GM11168 (cell line): ENCODE data around the gene FGF18.

ENCODE experiments used
- in situ Hi-C: fragments of 300-500 bp; cut with MboI; formaldehyde crosslinking; loops from one replicate; pipeline ENCODE4 v1.12.0; 2022; ENCODE audit warnings: low sequenced_read_pairs; ENCODE audit not compliant: unreplicated experiment

The FGF18 gene

GRCh38 chr5:171436804-171437285 lies 17.4 kb downstream of the FGF18 start:
- in situ Hi-C loops, result no loop called here

DNA sequence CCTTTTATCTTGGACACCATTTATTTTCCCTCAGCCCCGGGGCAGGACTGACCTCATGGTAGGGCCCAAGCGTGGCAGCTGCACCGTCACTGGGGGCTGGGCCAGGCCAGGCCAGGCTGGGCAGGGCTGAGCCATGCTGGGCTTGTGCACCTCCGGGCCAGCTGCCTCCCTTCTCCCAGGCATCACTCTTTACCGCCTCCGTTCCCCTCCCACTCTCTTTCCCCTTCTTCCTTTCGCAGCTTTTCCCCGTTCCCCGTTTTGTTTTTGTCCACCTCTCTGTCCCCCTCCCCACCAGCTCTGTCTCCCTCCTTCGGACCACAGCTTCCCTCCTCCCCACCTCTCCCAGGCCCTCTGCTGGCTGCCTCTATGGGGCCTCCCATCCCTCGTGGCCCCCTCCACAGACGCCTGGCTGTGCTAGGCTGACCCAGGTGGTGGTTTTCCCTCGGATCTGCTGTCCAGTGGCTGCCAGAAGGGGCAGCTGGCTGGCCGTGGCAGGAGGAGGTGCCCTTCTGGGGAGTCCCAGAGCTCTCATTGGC lies 17.9 kb downstream of the FGF18 start:
- in situ Hi-C loops, result no loop called here

DNA sequence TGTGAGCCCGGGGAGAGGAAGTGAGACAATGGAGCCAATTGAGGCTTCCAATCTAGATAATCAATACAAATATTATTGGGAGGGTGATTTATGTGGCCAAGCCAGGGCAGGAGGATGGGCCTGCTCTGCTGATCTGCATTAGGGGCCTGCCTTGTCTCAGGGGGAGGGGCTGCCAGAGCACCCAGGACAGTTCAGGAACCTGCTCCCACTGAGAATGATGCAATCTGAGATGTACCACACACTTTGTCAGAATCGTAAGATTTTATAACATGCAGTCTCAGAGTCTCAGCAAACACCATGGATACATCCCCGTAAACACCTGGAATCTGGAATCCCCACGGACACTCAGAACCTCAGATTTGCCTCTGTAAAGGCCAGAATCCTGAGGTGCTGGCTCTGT lies 19.3 kb downstream of the FGF18 start:
- in situ Hi-C loops, result no loop called here

GRCh38 chr5:171441246-171441791 lies 21.9 kb downstream of the FGF18 start:
- in situ Hi-C loops, result no loop called here

DNA sequence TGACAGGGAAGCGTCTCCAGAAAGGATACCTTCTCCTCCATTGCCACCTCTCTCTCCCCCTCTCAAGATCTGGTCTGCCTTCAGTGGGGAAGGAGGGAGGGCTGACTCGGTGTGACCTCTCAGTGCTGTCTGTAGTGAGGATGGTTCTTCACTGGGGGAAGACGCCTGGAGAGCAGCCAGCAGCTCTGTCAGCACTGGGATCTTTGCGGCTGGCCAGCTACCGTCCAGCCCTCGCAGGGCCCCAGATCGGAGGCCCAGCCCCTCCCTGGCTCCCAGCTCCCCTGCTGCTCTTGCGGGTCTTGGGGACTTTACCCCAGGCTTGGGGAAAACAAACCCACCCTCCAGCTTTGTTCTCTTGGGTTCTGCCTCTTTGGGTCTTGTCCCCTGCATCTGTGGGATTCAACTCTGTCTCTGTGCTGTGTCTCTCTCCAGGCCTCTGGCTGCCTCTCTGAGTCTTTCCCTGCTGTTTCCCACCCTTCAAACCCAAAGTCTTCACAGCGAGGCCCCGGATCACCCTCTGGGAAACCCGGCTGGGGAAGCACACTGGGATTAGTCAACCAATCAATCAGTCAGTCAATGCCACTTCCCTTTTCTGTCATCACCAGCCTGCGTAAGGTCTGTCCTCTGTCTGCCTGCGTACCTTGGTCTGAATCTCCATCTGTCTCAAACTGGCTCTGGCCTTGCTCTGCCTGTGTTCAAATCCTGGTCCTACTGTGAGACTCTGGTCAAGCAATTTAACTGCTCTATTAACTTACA lies 23.0 kb downstream of the FGF18 start:
- in situ Hi-C loops, result no loop called here

DNA sequence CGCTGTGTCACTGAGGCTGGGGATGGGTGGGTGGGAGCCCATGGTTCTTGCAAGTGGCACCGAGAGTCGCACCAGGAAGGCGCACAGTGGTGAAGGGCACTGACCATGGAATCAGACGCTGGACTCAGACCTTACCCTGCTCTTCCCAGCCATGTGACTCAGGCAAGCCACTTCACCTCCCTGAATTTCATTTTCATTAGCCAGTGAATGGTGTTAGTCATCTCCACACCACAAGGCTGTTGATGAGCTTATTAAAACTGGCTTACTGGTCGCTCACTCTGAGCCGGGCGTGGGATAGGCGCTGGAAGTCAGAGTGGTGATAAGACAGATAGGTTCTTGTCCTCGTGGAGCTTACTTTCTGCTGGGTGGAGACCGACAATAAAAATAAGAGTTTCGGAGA lies 25.1 kb downstream of the FGF18 start:
- in situ Hi-C loops, result no loop called here

DNA sequence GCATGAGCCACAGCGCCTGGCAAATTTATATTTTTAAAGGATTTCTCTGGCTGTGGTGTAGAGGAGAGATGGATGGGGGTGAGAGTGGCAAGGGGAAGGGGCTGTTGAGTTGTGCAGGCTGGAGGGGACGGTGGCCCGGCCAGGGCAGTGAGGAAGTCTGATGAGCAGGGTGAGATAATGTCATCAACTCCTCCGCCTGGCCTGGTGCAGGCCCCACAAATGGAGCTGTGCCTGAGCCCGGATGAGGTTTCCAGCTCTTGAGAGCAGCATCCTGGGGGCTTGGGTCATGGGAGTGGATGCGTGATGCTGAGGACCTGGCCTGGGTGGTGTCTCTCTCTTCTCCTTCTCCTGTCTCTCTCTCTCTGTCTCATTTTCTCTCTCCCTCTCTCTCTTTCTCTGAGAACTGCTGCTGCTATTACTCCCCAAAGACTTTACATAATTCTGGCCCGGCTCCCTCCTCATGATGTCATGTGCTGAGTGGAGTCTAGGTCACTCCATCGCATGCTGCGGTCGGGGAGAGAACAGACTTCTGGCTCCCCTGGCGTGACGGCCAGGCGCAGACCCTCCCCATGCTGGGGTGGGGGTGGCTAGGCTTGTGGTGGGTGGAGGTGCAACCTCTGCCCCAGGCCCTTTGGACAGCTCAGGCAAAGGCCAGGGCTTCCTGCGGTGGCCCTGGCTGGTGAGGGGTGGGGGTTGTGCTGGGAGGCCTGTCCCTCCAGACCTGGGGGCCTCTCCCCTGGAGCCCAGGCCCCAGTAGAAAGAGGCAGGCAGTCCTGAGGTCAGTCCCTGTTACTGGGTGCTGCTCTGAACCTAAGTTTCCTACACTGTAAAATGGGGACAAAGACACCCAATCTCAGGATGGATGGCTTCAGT lies 26.4 kb downstream of the FGF18 start:
- in situ Hi-C loops, result no loop called here

DNA sequence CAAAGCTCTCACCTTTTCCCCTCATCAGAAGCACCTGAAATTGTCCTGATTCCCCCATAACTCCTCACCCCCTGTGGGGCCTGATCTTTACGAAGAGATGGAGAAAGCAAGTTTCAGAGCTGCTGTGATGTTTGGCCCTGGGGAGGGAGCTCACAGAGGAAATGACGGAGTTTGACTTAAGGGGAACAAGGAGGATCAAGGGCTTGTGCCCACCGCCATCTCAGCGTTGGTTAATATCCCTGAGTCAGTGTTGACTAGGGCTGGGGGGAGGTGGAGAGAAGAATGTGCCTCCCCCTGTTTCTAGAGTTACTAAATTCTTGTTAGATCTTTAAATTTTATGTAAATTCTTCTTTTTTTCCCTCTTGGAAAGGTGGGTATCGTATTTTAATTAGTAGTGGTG lies 27.8 kb downstream of the FGF18 start:
- in situ Hi-C loops, result no loop called here

- in situ Hi-C loops, result no loop called here
Measured at GRCh38 chr5:171449426-171449825, 30.0 kb downstream of the FGF18 start.

DNA sequence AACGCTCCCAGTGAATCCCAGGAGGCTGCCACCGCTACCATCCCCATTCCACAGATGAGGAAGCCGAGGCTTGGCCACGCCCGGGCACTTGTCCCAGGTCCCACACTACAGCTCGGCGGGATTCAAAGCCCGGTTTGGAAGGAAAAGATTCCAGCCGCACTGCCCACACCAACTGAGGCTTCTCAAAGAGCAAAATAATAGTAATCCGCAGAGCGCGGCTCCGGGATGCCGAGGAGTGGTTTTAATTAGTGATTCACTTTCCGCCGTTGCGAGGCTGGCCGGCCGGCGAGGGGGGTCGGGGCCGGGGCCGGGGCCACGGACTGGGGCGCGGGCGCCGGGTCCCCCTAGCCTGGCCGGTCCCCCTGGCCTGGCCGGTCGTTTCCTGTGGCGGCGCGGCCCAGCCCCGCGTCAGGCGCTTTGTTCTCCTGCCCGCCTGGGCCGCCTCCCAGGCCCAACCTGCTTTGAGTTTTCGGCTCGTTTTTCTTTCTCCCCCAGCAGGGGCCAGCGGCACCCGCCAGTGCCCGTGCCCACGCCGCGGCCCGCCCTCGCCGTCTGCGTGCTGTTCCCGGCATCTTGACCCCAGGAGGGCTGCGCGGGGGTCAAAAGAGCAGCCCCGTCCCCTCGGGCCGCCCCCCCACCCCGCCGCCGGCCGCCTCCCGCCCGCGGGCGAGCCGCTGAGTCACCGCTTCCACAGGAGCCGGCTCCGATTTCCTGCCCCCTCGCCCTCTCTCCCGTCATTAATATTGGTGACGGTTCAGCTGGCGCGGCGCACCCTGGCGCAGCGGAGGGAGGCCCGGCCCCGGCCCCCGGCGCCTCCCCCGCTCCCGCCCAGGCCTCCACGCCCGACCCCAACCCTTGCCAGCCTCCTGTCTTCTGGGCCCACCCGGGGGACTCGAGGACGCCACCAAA lies 31.2 kb downstream of the FGF18 start:
- in situ Hi-C loops, result no loop called here

DNA sequence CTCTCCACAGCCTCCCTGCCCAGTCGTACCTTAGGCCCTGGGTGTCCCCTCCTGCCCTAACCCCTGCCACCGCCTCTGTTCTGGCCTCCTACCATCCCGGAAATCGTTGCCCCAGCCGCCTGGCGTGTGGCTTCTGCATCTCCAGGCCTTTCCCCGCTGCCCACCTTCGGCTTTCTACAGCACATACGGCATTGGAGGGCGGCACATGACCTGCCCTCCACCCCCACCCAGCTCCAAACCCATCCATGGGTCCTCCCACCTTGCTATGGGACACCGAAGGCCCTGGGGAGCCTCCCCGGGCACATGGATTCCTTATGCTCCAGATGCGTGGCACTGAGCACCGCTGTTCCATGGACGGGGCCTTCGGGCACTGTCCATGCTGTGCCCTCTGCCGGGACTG lies 32.0 kb downstream of the FGF18 start:
- in situ Hi-C loops, result no loop called here

DNA sequence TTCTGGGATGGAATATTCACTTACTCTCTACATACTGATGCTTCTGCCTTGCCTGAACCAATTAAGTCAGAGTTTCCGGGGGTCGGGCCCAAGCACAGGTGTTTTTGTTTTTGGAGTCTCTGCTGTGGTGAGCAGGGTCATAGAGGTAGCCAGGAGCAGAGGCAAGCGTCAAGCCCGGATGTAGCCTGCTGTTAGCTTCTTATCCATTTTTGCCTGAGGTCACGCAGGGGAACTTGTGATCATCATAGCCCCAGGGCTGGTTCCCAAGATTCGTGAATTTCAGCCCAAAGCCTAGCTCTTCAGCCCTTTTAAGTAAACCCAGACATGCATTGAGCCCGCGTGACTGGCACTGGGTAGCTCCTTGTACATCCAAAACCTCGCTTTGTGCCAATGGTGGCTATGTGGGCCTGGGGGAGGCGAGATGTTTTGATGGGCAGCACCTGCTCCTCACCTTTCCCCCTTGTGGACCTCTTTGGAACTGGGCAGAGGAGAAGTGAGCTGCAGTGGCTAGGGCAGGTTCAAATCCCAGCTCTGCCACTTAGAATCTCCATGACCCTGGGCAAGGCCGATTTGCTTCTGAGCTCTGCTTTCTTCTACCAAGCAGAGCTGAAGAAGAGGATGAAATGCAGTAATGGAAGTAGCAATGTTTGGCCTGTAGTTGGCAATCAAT lies 33.7 kb downstream of the FGF18 start:
- in situ Hi-C loops, result no loop called here

GRCh38 chr5:171453988-171454387 lies 34.5 kb downstream of the FGF18 start:
- in situ Hi-C loops, result no loop called here

GRCh38 chr5:171454549-171454948 lies 35.1 kb downstream of the FGF18 start:
- in situ Hi-C loops, result no loop called here

- in situ Hi-C loops, result no loop called here
Measured at GRCh38 chr5:171455522-171455921, 36.1 kb downstream of the FGF18 start.

DNA sequence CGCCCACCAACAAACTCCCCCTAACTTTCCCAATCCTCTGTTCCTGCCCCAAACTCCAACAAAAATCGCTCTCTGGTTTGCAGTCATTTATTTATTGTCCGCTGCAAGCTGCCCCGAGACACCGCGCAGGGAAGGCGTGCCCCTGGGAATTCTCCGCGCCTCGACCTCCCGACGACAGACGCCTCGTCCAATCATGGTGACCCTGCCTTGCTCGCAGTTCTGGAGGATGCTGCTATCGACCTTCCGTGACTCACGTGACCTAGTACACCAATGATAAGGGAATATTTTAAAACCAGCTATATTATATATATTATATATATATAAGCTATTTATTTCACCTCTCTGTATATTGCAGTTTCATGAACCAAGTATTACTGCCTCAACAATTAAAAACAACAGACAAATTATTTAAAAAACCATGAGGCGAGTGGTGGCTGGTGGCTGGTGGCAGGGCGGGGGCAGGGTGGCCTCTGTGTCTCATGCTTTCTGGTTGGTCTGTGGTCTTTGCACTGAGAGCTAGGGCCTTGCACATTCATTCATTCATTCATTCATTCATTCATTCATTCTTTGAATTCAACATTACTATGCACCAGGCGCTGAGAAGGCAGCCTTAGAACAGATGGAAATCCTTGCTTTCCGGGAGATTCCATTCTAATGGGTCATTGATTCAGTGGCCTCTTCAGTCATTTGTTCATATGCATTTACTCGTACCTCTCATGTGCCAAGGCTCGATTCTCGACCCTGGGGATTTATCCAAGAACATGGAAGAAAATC lies 37.9 kb downstream of the FGF18 start:
- in situ Hi-C loops, result no loop called here

GRCh38 chr5:171459839-171460238 lies 40.4 kb downstream of the FGF18 start:
- in situ Hi-C loops, result no loop called here

GRCh38 chr5:171462136-171462927 lies 42.9 kb downstream of the FGF18 start:
- in situ Hi-C loops, result no loop called here
